Mammary epithelial cell (primary cell): ENCODE data around the gene ANKRD33B.

Experiments
- CTCF ChIP-seq, 2 donors: IDR thresholded peaks in 1 of 2; conservative IDR thresholded peaks in 1 of 2; 2 replicates each; pipeline ENCODE4 v1.5.1; 2011 to 2012; ENCODE audit warnings: inconsistent platforms in 2 of 2, low read length in 2 of 2, mild to moderate bottlenecking in 2 of 2, control low read depth in 1 of 2, low read depth in 1 of 2; ENCODE audit not compliant: insufficient read depth in 1 of 2; ENCODE audit errors: extremely low read depth in 1 of 2
- EZH2 ChIP-seq: IDR thresholded peaks from 2 replicates; pipeline ENCODE4 v1.6.1; 2012; ENCODE audit warnings: low read length, inconsistent platforms, borderline replicate concordance

GRCh38 chr5:10658265-10658664 lies 94.4 kb downstream of the ANKRD33B start:
- no peak for TF ChIP-seq CTCF (conservative IDR thresholded peaks at IDR 0.05 in 1 of 2, IDR thresholded peaks at IDR 0.05 in 1 of 2; ENCODE audit: extremely low read depth in 1 of 2, insufficient read depth in 1 of 2, low read depth in 1 of 2, low read length in 2 of 2)
- no peak for TF ChIP-seq EZH2
